Measurements from ENCODE around the gene MARCHF6. TPM values are rescaled to one million over a fixed set of nuclear protein-coding genes. Genes with fewer than 3 reads are reported as not detected.

MARCHF6 gene
- total RNA-seq, 4 donors from 2014 or later, result 105 to 296 (median 213) TPM

- Histone ChIP-seq H3K27ac (peak overlapping the region; percentile 87 to 90 (median 88)), H3K9me3 (no peaks in the 10 kb centered on the region), H3K4me1 (peaks cover 40 to 45% of the 10 kb centered on the region in 2 donors), H3K4me3 (replicated peaks in 1 of 3) (no peak overlapping the region), H3K27me3 (no peaks in the 10 kb centered on the region), H3K36me3 (no peaks in the 10 kb centered on the region)
- TF ChIP-seq POLR2A (IDR thresholded peaks at IDR 0.05), result no peak
- TF ChIP-seq, protein P1, sequence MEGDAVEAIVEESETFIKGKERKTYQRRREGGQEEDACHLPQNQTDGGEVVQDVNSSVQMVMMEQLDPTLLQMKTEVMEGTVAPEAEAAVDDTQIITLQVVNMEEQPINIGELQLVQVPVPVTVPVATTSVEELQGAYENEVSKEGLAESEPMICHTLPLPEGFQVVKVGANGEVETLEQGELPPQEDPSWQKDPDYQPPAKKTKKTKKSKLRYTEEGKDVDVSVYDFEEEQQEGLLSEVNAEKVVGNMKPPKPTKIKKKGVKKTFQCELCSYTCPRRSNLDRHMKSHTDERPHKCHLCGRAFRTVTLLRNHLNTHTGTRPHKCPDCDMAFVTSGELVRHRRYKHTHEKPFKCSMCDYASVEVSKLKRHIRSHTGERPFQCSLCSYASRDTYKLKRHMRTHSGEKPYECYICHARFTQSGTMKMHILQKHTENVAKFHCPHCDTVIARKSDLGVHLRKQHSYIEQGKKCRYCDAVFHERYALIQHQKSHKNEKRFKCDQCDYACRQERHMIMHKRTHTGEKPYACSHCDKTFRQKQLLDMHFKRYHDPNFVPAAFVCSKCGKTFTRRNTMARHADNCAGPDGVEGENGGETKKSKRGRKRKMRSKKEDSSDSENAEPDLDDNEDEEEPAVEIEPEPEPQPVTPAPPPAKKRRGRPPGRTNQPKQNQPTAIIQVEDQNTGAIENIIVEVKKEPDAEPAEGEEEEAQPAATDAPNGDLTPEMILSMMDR (IDR thresholded peaks at IDR 0.05), result no peak
- DNase-seq, result peak in 1 of 2 donors; percentile 29
- WGBS, 2 donors, result 70 to 71% methylated on average over 10 of the region's 10 CpGs
- intact Hi-C loops (cut with DNase I), result no loop called here
Measured at GRCh38 chr5:10330511-10331230, 22.8 kb upstream of the MARCHF6 start.

DNA sequence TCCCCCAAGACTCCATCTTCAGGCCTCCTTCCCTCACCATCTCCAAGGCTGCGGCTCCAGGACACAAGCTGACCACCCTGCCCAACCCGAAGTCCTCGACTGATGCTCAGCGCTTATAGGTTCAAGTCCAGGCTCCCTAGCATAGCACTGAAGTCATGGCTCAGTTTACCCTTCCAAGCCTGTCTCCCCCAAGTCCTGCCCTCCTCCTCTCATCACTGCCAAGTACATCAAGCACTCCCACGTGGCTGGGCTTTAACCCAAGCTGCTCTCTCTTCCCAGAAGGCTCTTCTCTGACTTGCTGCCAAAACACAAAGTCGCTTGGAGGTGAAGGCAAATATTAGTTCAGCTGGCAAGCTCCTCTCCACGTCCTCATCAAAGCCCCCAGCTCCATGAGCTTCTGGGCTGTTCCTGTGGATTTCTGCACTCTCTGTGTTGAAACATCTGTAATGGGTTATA lies 22.1 kb upstream of the MARCHF6 start:
- Histone ChIP-seq H3K4me3 (replicated peaks in 1 of 3) (no peak overlapping the region), H3K36me3 (no peaks in the 10 kb centered on the region), H3K4me1 (peaks cover 40 to 45% of the 10 kb centered on the region in 2 donors), H3K27me3 (no peaks in the 10 kb centered on the region), H3K9me3 (no peaks in the 10 kb centered on the region), H3K27ac (peak overlapping the region; percentile 87 to 90 (median 88))
- intact Hi-C loops (cut with DNase I), result no loop called here
- 49 to 50% methylated on average over 7 of the region's 7 CpGs for WGBS, 2 donors
- DNase-seq, result peak; percentile 80 to 81
- TF ChIP-seq POLR2A (IDR thresholded peaks at IDR 0.05), result peak in 1 of 2 donors; percentile 37
- TF ChIP-seq, protein P1 (IDR thresholded peaks at IDR 0.05), result peak in 1 of 6 experiments; percentile 1

GRCh38 chr5:10332301-10332700 lies 21.2 kb upstream of the MARCHF6 start:
- H3K27ac ChIP-seq, result peak overlapping the region in 2 of 3 donors; percentile 78 to 88
- intact Hi-C loops (cut with DNase I), result no loop called here
- WGBS, 2 donors, result 97% methylated on average over 5 of the region's 5 CpGs

DNA sequence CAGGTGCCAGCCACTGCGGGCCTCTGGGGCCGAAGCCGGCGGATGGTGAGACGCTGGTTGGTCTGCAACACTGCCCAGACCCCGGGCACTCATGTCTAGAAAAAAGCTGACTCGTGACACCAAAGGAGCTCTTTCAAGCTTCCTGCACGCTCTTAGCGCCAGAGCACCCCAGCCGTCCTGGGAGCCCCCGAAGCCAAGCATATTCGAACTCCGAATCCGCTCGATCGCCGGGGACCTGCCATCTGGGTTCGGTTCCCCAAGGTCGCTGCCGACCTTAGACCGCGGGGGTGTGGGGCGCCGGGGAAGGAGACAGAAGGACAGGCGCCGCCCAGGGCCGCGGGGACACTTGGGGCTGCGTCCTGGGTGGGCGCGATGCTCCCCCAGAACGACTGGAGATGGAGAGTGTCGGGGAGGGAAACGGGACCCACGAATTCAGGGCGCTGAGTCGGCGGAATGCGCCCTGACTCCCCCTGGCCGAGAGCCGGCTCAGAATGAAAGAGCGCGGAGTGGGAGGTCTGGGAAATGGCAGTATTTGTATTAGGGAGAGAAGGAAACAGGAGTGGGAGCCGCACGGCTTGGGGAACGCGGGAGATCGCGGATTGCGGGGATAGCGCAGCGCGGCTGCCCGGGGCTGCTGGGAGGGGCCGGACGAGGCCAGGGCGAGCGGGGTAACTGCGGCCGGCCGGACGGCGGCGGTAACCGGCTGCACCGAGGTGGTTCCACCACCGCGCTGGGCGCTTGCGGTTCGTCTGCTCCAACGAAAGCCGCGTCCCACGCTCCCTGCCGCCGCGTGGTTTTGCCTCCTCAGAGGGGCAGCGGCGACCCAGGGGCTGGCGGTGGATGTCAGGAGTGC lies 20.1 kb upstream of the MARCHF6 start:
- Histone ChIP-seq H3K27ac (peak overlapping the region; percentile 53 to 88 (median 66)), H3K36me3 (no peaks in the 10 kb centered on the region), H3K4me3 (replicated peaks in 1 of 3) (peak overlapping the region; percentile 41 to 79 (median 43)), H3K9me3 (no peaks in the 10 kb centered on the region), H3K27me3 (no peaks in the 10 kb centered on the region), H3K4me1 (peaks cover 40 to 45% of the 10 kb centered on the region in 2 donors)
- DNase-seq, result peak; percentile 45 to 51
- 3 to 5% methylated on average over 61 to 78 of the region's 81 CpGs for WGBS, 2 donors
- peak in 1 of 2 donors; percentile 17 for TF ChIP-seq POLR2A (IDR thresholded peaks at IDR 0.05)
- TF ChIP-seq, protein P1 (IDR thresholded peaks at IDR 0.05), result peak in 2 of 6 experiments; percentile 21 to 27
- intact Hi-C loops (cut with DNase I), result no loop called here

More at GRCh38 chr5:10332301-10332700, 21.2 kb upstream of the MARCHF6 start:
- peaks cover 40 to 45% of the 10 kb centered on the region in 2 donors for H3K4me1 ChIP-seq
- H3K4me3 ChIP-seq (replicated peaks in 1 of 3), result no peak overlapping the region
- no peaks in the 10 kb centered on the region for H3K27me3 ChIP-seq
- DNase-seq, result no peak
- H3K36me3 ChIP-seq, result no peaks in the 10 kb centered on the region
- TF ChIP-seq POLR2A (IDR thresholded peaks at IDR 0.05), result no peak
- H3K9me3 ChIP-seq, result no peaks in the 10 kb centered on the region

- 79 to 81% methylated on average over 5 of the region's 5 CpGs for WGBS, 2 donors
- intact Hi-C loops (cut with DNase I), result no loop called here
- Histone ChIP-seq H3K9me3 (no peaks in the 10 kb centered on the region), H3K4me3 (replicated peaks in 1 of 3) (no peak overlapping the region), H3K27ac (no peak overlapping the region), H3K36me3 (no peaks in the 10 kb centered on the region), H3K4me1 (peaks cover 30 to 31% of the 10 kb centered on the region in 2 donors), H3K27me3 (no peaks in the 10 kb centered on the region)
- DNase-seq, result no peak
- no peak for TF ChIP-seq POLR2A (IDR thresholded peaks at IDR 0.05)
- TF ChIP-seq, protein P1 (IDR thresholded peaks at IDR 0.05), result no peak
Measured at GRCh38 chr5:10334831-10335230, 18.7 kb upstream of the MARCHF6 start.
